NCI-H2227 treated with DMSO at 0.1 percent for 48 hours (cell line): ENCODE measurements around the gene NBAS.

Experiments used
- DNase-seq: peaks from one replicate; lab custom pipeline; 2025; lab: John Stamatoyannopoulos, UW

The NBAS gene

GRCh38 chr2:15303874-15304273 is 257.3 kb downstream of the NBAS start:
- DNase-seq: no peak

DNA sequence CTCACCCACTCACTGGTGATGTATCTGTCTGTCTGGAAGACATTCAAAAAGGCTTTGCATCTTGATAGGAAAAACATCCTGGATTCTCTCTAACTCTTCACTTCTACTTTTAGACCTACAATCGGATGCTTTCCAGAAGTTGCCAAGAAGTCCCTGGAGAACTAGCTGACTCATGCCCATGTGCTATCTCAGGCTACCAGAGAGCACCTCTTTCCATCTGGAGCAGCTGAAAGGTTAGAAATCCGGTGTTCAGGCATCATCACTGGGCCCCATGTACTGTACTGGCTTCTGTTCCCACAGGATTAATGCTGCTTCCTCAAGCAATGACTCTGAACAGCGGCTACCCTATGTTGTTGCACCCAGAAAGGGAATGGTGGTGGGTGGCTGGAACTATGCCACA is 259.0 kb downstream of the NBAS start:
- DNase-seq: no peak

GRCh38 chr2:15300624-15301573 is 260.2 kb downstream of the NBAS start:
- no peak for DNase-seq

DNA sequence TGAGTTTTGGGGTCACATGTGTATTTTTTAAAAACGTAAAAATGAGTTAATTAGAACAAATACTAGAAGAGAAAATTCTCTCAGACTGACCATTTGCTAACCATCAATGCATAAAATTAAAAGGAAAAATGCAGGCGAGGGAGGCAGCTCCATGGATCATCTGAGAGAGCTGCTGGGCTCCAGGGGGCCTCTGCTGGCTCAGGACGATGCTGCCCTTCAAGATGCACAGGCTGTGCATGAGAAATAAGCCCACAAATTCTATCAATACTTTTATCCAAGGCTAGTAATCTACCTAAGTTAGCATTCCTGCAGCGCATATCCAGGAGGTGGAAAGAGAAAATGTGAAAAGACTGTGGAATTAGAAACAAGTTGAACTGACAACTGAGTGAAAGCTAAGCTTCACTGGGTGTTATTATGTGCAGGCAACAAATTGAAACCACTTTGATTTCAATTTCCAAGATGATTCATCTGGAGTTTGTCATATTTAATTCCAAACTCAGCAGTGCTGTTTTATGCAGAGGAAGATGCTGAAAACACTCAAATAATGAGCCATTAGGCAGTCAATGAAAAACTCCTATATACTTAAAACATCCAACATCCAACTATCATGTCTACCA is 261.1 kb downstream of the NBAS start:
- DNase-seq: no peak

GRCh38 chr2:15298770-15299169 is 262.4 kb downstream of the NBAS start:
- DNase-seq: no peak

GRCh38 chr2:15293262-15293937 is 267.7 kb downstream of the NBAS start:
- DNase-seq: no peak

GRCh38 chr2:15287447-15288184 is 273.5 kb downstream of the NBAS start:
- no peak for DNase-seq

GRCh38 chr2:15284614-15285013 is 276.5 kb downstream of the NBAS start:
- DNase-seq: no peak

GRCh38 chr2:15281681-15282080 is 279.5 kb downstream of the NBAS start:
- DNase-seq: no peak

- peak; percentile 94 for DNase-seq
These were observed 281.8 kb downstream of the NBAS start for GRCh38 chr2:15279201-15279876.

- peak; percentile 92 for DNase-seq
These were observed 282.8 kb downstream of the NBAS start for GRCh38 chr2:15278296-15278695.

DNA sequence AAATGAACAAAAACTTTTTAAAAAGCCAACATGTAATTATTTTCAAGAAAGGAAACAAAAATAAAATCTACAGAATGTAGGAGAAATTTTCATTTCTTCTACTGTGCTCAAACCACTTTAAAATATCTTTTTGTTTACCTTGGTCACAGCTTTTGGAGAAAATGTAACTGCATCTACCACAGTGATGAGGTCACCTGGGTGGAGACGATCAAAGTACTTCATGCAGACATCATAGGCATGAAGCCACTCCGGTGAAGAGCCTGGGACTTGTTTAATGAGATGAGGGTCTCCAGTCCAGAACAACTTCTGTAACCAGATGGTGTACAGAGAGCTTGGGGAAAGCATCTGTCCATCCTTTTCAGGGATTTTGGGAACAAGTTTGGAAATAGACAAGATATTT is 285.8 kb downstream of the NBAS start:
- DNase-seq: no peak

GRCh38 chr2:15273452-15273851 is 287.7 kb downstream of the NBAS start:
- no peak for DNase-seq

DNA sequence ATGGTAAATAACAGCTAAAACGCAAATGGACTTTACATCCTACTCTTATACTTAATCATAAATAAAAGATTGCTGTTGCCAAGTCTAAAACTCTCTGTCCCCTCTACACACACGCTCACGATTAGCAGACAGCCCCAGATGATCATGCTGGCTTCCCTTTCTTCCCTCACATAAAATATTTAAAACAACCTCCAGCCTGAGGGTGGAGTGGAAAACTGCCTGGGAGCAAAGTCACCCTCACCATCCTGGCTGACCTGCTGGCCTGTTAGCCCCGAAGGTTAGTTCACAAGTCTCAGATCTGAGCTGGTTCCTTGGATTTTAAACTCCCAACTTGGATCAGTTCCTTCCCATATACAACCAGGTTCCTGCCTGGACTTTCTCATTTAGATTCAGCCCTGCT is 288.2 kb downstream of the NBAS start:
- no peak for DNase-seq

DNA sequence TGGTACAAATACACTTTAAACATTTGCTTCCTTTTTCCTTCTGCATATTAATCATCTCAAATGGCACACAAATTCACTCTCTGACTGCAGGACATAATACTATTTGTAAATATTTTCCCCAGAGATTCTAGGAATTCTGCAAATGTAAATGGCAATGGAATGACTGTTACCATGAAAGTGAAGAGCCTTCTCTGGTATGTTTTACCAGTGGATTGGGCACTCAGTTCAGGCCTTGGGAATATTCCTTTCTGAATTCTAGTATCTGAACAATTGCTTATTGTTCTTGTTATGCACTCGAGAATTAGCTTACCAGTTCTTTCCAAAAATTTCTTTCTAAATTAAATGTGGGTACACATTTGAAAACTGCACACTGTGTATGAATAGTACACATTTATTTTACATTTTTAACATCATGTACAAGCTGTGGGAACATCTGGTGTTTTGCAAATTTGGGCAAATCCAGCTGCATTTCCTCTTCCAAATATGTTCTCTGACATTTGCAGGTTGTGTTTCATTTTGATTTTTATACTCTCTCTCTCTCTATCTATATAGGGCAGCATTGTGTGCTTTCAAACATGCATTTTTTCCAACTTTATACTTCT is 289.1 kb downstream of the NBAS start:
- no peak for DNase-seq

GRCh38 chr2:15271276-15271675 is 289.9 kb downstream of the NBAS start:
- no peak for DNase-seq

DNA sequence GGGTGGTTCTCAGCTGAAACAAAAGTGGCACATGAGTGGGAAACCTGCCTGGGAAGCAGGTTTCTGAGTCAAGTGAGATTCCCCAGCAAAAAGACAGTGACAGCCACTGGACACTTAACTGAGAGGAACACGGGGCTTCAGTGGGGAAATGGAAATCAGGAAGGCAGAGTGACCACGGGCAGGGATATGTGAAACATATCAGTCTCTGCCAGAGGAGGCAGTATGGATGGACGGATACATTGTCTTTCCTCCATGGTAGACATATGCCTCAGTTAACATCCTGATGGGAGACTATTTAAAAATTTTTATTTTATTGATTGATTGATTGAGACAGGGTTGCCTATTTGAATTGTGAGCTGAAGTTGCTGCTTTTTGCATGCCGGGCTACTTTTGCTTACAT is 292.1 kb downstream of the NBAS start:
- no peak for DNase-seq

- DNase-seq: no peak
These were observed 295.2 kb downstream of the NBAS start for GRCh38 chr2:15265889-15266288.

GRCh38 chr2:15263976-15264685 is 297.0 kb downstream of the NBAS start:
- DNase-seq: no peak

GRCh38 chr2:15262792-15263191 is 298.3 kb downstream of the NBAS start:
- DNase-seq: no peak

GRCh38 chr2:15260835-15261234 is 300.3 kb downstream of the NBAS start:
- DNase-seq: no peak
